CD14-positive monocyte (primary cell): ENCODE results near the gene UNC50. TPM values are rescaled to one million over a fixed set of nuclear protein-coding genes. Genes with fewer than 3 reads are reported as not detected.

Experiments
- DNase-seq, 3 donors: peaks; one replicate each; pipeline ENCODE4 v3.0.0-alpha.2; 2011 to 2022
- H2AFZ ChIP-seq: 2 replicates; pipeline ENCODE4 v1.6.0; 2012; ENCODE audit warnings: mild to moderate bottlenecking, low read depth, low read length, inconsistent platforms; ENCODE audit not compliant: insufficient read depth, poor library complexity, severe bottlenecking
- H3K27ac ChIP-seq, 2 donors: 1 replicate in 1 of 2; 2 replicates in 1 of 2; pipeline ENCODE4 v1.5.1; 2012 to 2013; ENCODE audit warnings: low read length in 2 of 2, control low read depth in 1 of 2, inconsistent platforms in 1 of 2, low read depth in 1 of 2, mild to moderate bottlenecking in 1 of 2
- H3K27me3 ChIP-seq, 2 donors: one replicate each; pipeline versions ENCODE4 v1.6.0 to v1.6.1; 2011 to 2013; ENCODE audit warnings: low read length in 2 of 2; ENCODE audit not compliant: control insufficient read depth in 2 of 2, insufficient read depth in 2 of 2
- H3K36me3 ChIP-seq, 2 donors: replicated peaks in 1 of 2; 1 replicate in 1 of 2; 2 replicates in 1 of 2; pipeline versions ENCODE4 v1.5.1 to v1.6.1; 2012 to 2013; ENCODE audit warnings: low read length in 2 of 2, control low read depth in 1 of 2, inconsistent platforms in 1 of 2, mild to moderate bottlenecking in 1 of 2; ENCODE audit not compliant: insufficient read depth in 2 of 2, control insufficient read depth in 1 of 2
- H3K4me1 ChIP-seq, 2 donors: 1 replicate in 1 of 2; 2 replicates in 1 of 2; pipeline versions ENCODE4 v1.5.1 to v1.6.1; 2012 to 2013; ENCODE audit warnings: low read length in 2 of 2, control low read depth in 1 of 2, inconsistent platforms in 1 of 2, mild to moderate bottlenecking in 1 of 2, moderate library complexity in 1 of 2; ENCODE audit not compliant: insufficient read depth in 2 of 2, control insufficient read depth in 1 of 2
- H3K4me2 ChIP-seq: replicated peaks from 2 replicates; pipeline ENCODE3; 2012; ENCODE audit warnings: low read length, moderate library complexity, mild to moderate bottlenecking; ENCODE audit not compliant: poor library complexity, severe bottlenecking; ENCODE audit errors: extremely low read depth
- H3K4me3 ChIP-seq, 3 experiments: fragments of 200-600 bp in 1 of 3; sonication (generic) in 1 of 3; replicated peaks in 1 of 3; 1 replicate in 2 of 3; 2 replicates in 1 of 3; pipeline ENCODE4 v1.5.1; 2011 to 2013; ENCODE audit warnings: low read length in 3 of 3, mild to moderate bottlenecking in 3 of 3, control low read depth in 2 of 3, low read depth in 2 of 3, inconsistent platforms in 1 of 3, moderate library complexity in 1 of 3
- H3K79me2 ChIP-seq: 2 replicates; pipeline ENCODE4 v1.6.0; 2012; ENCODE audit warnings: mild to moderate bottlenecking, control low read depth, inconsistent platforms, low read length, moderate library complexity; ENCODE audit not compliant: insufficient read depth
- H3K9ac ChIP-seq: 2 replicates; pipeline ENCODE4 v1.6.0; 2017; ENCODE audit warnings: low read length, mild to moderate bottlenecking; ENCODE audit not compliant: insufficient read depth, poor library complexity, severe bottlenecking
- H3K9me3 ChIP-seq, 2 donors: replicated peaks in 1 of 2; 1 replicate in 1 of 2; 2 replicates in 1 of 2; pipeline versions ENCODE4 v1.5.1 to v1.6.1; 2012 to 2013; ENCODE audit warnings: low read length in 2 of 2, control low read depth in 1 of 2; ENCODE audit not compliant: control insufficient read depth in 1 of 2, insufficient read depth in 1 of 2
- H4K20me1 ChIP-seq: 2 replicates; pipeline ENCODE4 v1.6.0; 2012; ENCODE audit warnings: mild to moderate bottlenecking, low read length, control low read depth, moderate library complexity; ENCODE audit not compliant: insufficient read depth
- H3K27ac Mint-ChIP-seq, 7 donors: one replicate each; pipeline ENCODE4 v1.8.0; 2020; ENCODE audit warnings: mild to moderate bottlenecking in 7 of 7, mixed read lengths in 7 of 7, moderate library complexity in 6 of 7, inconsistent platforms in 2 of 7
- H3K27me3 Mint-ChIP-seq, 3 donors: one replicate each; pipeline ENCODE4 v1.8.0; 2021 to 2022; ENCODE audit warnings: low read depth in 3 of 3, mild to moderate bottlenecking in 3 of 3, mixed read lengths in 3 of 3, moderate library complexity in 3 of 3, inconsistent platforms in 1 of 3
- H3K36me3 Mint-ChIP-seq, 2 donors: one replicate each; pipeline ENCODE4 v1.8.0; 2020; ENCODE audit warnings: mixed read lengths in 2 of 2, inconsistent platforms in 1 of 2, mild to moderate bottlenecking in 1 of 2
- H3K4me1 Mint-ChIP-seq: one replicate; pipeline ENCODE4 v1.8.0; 2020; ENCODE audit warnings: mild to moderate bottlenecking, mixed read lengths
- H3K4me3 Mint-ChIP-seq, 2 donors: one replicate each; pipeline ENCODE4 v1.8.0; 2020; ENCODE audit warnings: mild to moderate bottlenecking in 2 of 2, mixed read lengths in 2 of 2, moderate library complexity in 1 of 2
- H3K9me3 Mint-ChIP-seq, 7 donors: one replicate each; pipeline ENCODE4 v1.8.0; 2020 to 2022; ENCODE audit warnings: mixed read lengths in 7 of 7, mild to moderate bottlenecking in 6 of 7, moderate library complexity in 6 of 7, inconsistent platforms in 2 of 7
- CTCF ChIP-seq: fragments of 200-600 bp; IDR thresholded peaks from one replicate; pipeline ENCODE4 v1.8.0; 2022; ENCODE audit warnings: antibody characterized with exemption, mild to moderate bottlenecking
- WGBS: methylation state at CpG from one replicate; pipeline ENCODE4 v1.1.5; 2013; ENCODE audit warnings: missing lambda C conversion rate; ENCODE audit not compliant: insufficient coverage; 5-methylcytosine and 5-hydroxymethylcytosine counted together
- intact Hi-C, 2 donors: fragments of 100-400 bp; cut with micrococcal nuclease; formaldehyde crosslinking; loops; one replicate each; pipeline versions ENCODE4 v1.15.0 to v1.15.1; 2023
- polyA plus RNA-seq, 3 donors: library from polyadenylated mRNA; depleted of rRNA in 1 of 3; unstranded in 2 of 3; stranded (reverse) in 1 of 3; fragments of 300-500 nt in 2 of 3; fragments of >200 nt in 1 of 3; fragmentation: Illumina TruSeq in 2 of 3; gene quantifications; 1 replicate in 2 of 3; 2 replicates in 1 of 3; pipeline ENCODE4 v1.2.3, GENCODE V29; 2012 to 2021

The UNC50 gene
- polyA plus RNA-seq, 3 donors = 32.5 to 72.0 (median 62.8) TPM

DNA sequence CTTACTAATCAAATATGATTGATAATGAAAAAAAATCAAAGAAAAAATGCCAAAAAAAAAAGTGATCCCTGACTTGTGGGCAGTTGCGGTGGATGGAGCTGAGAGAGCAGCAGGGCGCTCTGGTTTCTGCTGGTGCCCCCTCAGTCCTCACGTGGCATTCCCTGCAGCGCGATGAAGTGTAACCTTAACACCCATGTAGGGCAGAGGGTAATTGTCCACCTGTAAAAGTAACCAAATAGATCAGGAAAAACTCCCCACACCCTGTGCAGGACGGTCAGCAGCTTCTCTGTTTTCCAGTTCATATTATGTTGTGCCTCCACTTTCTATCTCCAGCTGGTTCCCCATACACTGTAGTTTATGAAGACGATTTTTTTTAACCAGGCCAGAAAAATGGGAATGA lies 25.1 kb upstream of the UNC50 start:
- H3K36me3 ChIP-seq = peaks cover 92 to 100% of the 10 kb centered on the region in 2 donors
- H3K27me3 ChIP-seq = no peaks in the 10 kb centered on the region
- Mint-ChIP-seq H3K36me3 (peaks cover 87 to 92% of the 10 kb centered on the region in 2 donors), H3K27me3 (no peaks in the 10 kb centered on the region), H3K4me1 (no peaks in the 10 kb centered on the region), H3K9me3 (peaks cover 0 to 3% (median 0%) of the 10 kb centered on the region in 7 donors), H3K4me3 (no peak overlapping the region), H3K27ac (peak overlapping the region in 1 of 7 donors; percentile 46)
- no peak overlapping the region for H3K4me3 ChIP-seq
- H3K4me1 ChIP-seq = no peaks in the 10 kb centered on the region
- H3K79me2 ChIP-seq = no peaks in the 10 kb centered on the region
- WGBS = 100% methylated on average over 2 of the region's 7 CpGs
- intact Hi-C loops = no loop called here
- no peak for TF ChIP-seq CTCF
- H2AFZ ChIP-seq = no peak overlapping the region
- no peaks in the 10 kb centered on the region for H3K9me3 ChIP-seq
- H3K27ac ChIP-seq = no peak overlapping the region
- DNase-seq = no peak
- no peak overlapping the region for H3K4me2 ChIP-seq
- peaks cover 17% of the 10 kb centered on the region for H4K20me1 ChIP-seq
- H3K9ac ChIP-seq = no peak overlapping the region

- peaks cover 91 to 100% of the 10 kb centered on the region in 2 donors for H3K36me3 ChIP-seq
- no peak overlapping the region for H3K4me3 ChIP-seq
- intact Hi-C loops = no loop called here
- Mint-ChIP-seq H3K27ac (no peak overlapping the region), H3K27me3 (no peaks in the 10 kb centered on the region), H3K4me3 (no peak overlapping the region), H3K36me3 (peaks cover 86 to 89% of the 10 kb centered on the region in 2 donors), H3K9me3 (peaks cover 0 to 1% (median 0%) of the 10 kb centered on the region in 7 donors), H3K4me1 (no peaks in the 10 kb centered on the region)
- H3K79me2 ChIP-seq = no peaks in the 10 kb centered on the region
- H3K4me1 ChIP-seq = no peaks in the 10 kb centered on the region
- H2AFZ ChIP-seq = no peak overlapping the region
- H3K27me3 ChIP-seq = no peaks in the 10 kb centered on the region
- no peak overlapping the region for H3K27ac ChIP-seq
- H3K9ac ChIP-seq = no peak overlapping the region
- 99% methylated on average over 9 of the region's 10 CpGs for WGBS
- peaks cover 17% of the 10 kb centered on the region for H4K20me1 ChIP-seq
- DNase-seq = no peak
- no peak overlapping the region for H3K4me2 ChIP-seq
- no peaks in the 10 kb centered on the region for H3K9me3 ChIP-seq
- no peak for TF ChIP-seq CTCF
Measured at GRCh38 chr2:98583816-98584618, 24.4 kb upstream of the UNC50 start.
